HEK293T (cell line): ENCODE data around the gene CAPRIN1.
"Not testable (repeated sequence)": the region's sequence is repeated elsewhere in the genome, so short reads cannot be mapped to it uniquely, and the experiment has no call there.

Experiments used
- CTCF ChIA-PET: fragments of 350-600 bp; formaldehyde crosslinking; extraction: SDS; loops from one replicate; lab custom pipeline; 2021; ENCODE audit warnings: antibody characterized with exemption, inconsistent platforms; lab: Yijun Ruan, JAX
- POLR2A ChIA-PET: fragments of 350-600 bp; formaldehyde crosslinking; extraction: SDS; loops from one replicate; lab custom pipeline; 2020; ENCODE audit warnings: antibody characterized with exemption, inconsistent platforms; lab: Yijun Ruan, JAX
- DNase-seq: peaks from one replicate; pipeline ENCODE4 v3.0.0; 2012; ENCODE audit warnings: mixed read lengths; ENCODE audit errors: extremely low spot score
- ARNT ChIP-seq: fragments of 450-650 bp; IDR thresholded peaks from 2 replicates; pipeline ENCODE4 v1.6.1; 2017; ENCODE audit warnings: mild to moderate bottlenecking
- BHLHE40 ChIP-seq: fragments of 450-650 bp; IDR thresholded peaks from 2 replicates; pipeline ENCODE4 v1.6.1; 2016; ENCODE audit warnings: mild to moderate bottlenecking, moderate library complexity, borderline replicate concordance
- CTBP1 ChIP-seq: fragments of 450-650 bp; IDR thresholded peaks from 2 replicates; pipeline ENCODE4 v1.6.1; 2016; ENCODE audit warnings: borderline replicate concordance
- ELF4 ChIP-seq: fragments of 450-650 bp; IDR thresholded peaks from 2 replicates; pipeline ENCODE4 v1.6.1; 2017; ENCODE audit warnings: antibody characterized with exemption
- FOXA1 ChIP-seq: fragments of 450-650 bp; IDR thresholded peaks from 2 replicates; pipeline ENCODE4 v1.6.1; 2016; ENCODE audit warnings: mild to moderate bottlenecking
- FOXK2 ChIP-seq: fragments of 450-650 bp; IDR thresholded peaks from 2 replicates; pipeline ENCODE4 v1.6.1; 2016; ENCODE audit warnings: mild to moderate bottlenecking
- FOXM1 ChIP-seq: fragments of 450-650 bp; IDR thresholded peaks from 2 replicates; pipeline ENCODE4 v1.6.1; 2017; ENCODE audit warnings: mild to moderate bottlenecking, borderline replicate concordance
- HDGF ChIP-seq: fragments of 450-650 bp; IDR thresholded peaks from 2 replicates; pipeline ENCODE4 v1.6.1; 2017; ENCODE audit warnings: antibody characterized with exemption, borderline replicate concordance
- L3MBTL2 ChIP-seq: fragments of 450-650 bp; conservative IDR thresholded peaks from 2 replicates; pipeline ENCODE4 v1.6.1; 2016; ENCODE audit warnings: mild to moderate bottlenecking
- LEF1 ChIP-seq: fragments of 450-650 bp; IDR thresholded peaks from 2 replicates; pipeline ENCODE4 v1.6.1; 2017; ENCODE audit warnings: mild to moderate bottlenecking, borderline replicate concordance
- NFRKB ChIP-seq: fragments of 450-650 bp; IDR thresholded peaks from 2 replicates; pipeline ENCODE4 v1.6.1; 2016; ENCODE audit warnings: mild to moderate bottlenecking, moderate library complexity
- SP1 ChIP-seq: fragments of 450-650 bp; IDR thresholded peaks from 2 replicates; pipeline ENCODE4 v1.6.1; 2017
- SUZ12 ChIP-seq: fragments of 450-650 bp; IDR thresholded peaks from 2 replicates; pipeline ENCODE4 v1.6.1; 2016; ENCODE audit warnings: mild to moderate bottlenecking
- TARDBP ChIP-seq: fragments of 450-650 bp; IDR thresholded peaks from 2 replicates; pipeline ENCODE4 v1.6.1; 2016
- ZNF384 ChIP-seq: fragments of 450-650 bp; IDR thresholded peaks from 2 replicates; pipeline ENCODE4 v1.6.1; 2016
- TF ChIP-seq, protein P1 (sequence below): fragments of 450-650 bp; IDR thresholded peaks from 2 replicates; pipeline ENCODE4 v1.6.1; 2016

The CAPRIN1 gene

DNA sequence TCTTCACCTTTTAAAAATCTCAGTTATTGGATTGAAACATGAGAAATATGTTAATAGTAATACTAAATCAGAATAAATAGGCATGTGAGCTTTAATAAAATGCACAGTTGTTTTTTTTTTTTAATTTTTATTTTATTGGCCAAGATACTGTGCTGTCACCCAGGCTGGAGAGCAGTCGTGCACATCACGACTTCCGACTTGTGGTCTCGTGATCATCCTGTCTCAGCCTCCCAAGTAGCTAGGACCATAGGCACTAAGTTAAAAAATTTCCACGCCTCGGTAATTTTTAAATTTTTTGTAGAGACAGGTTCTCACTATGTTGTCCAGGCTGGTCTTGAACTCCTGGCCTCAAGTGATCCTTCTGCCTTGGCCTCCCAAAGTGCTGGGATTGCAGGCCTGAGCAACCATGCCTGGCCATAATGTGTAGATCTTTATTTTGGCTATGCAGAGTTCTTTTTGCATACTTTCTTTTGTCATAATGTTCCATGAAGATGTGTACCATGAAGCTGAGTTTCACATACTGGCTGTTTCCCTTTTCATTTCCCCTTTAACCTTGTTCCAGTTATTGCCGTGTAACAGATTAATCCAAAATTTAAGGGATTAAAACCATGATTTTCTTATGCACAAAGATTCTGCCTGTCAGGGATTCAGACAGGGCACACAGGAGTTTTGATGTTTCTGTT lies 16.0 kb downstream of the CAPRIN1 start:
- ChIA-PET POLR2A (interaction anchor here (1.0 to 1.3 kb wide), 2 partner anchors 16 to 17 kb away, joined by 3 to 7 read pairs; partner anchors contain the start of gene CAPRIN1), CTCF (no interaction called here)
- TF ChIP-seq TARDBP: no peak
- no peak for TF ChIP-seq SUZ12
- TF ChIP-seq ELF4: no peak
- TF ChIP-seq LEF1: no peak
- TF ChIP-seq FOXK2: no peak
- TF ChIP-seq NFRKB: no peak
- TF ChIP-seq ARNT: no peak
- TF ChIP-seq FOXA1: no peak
- no peak for TF ChIP-seq BHLHE40
- TF ChIP-seq CTBP1: no peak
- TF ChIP-seq SP1: no peak
- no peak for TF ChIP-seq L3MBTL2
- TF ChIP-seq, protein P1, sequence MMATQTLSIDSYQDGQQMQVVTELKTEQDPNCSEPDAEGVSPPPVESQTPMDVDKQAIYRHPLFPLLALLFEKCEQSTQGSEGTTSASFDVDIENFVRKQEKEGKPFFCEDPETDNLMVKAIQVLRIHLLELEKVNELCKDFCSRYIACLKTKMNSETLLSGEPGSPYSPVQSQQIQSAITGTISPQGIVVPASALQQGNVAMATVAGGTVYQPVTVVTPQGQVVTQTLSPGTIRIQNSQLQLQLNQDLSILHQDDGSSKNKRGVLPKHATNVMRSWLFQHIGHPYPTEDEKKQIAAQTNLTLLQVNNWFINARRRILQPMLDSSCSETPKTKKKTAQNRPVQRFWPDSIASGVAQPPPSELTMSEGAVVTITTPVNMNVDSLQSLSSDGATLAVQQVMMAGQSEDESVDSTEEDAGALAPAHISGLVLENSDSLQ: no peak
- no peak for TF ChIP-seq ZNF384
- TF ChIP-seq HDGF: no peak
- TF ChIP-seq FOXM1: no peak
- DNase-seq: no peak

DNA sequence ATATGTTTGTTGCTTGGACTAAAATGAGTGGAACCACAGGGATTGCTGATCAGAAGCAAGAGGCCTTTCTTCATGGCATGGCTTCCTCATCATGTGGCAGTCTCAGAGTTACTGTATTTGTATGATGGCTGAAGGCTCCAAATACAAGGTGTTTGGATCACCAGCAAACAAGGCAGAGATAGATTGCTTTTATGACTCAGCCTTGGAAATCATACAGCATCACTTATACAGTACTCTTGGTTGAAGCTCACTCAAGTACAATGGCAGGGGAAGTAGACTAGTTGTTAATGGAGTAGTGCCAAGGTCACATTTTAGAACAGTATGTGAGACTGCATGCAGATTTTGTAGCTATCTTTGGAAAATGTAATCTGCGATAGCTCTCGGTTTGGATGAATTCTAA lies 16.6 kb downstream of the CAPRIN1 start:
- TF ChIP-seq ZNF384 (no peak), L3MBTL2 (no peak), ARNT (no peak), LEF1 (no peak), FOXK2 (no peak), ELF4 (no peak), HDGF (no peak), BHLHE40 (no peak), TARDBP (no peak), FOXM1 (no peak), NFRKB (no peak), SP1 (no peak)
- ChIA-PET CTCF (no interaction called here), POLR2A (interaction anchor here (0.7 to 1.3 kb wide), 2 partner anchors 16 to 37 kb away, joined by 3 to 7 read pairs; partner anchors contain the start of genes CAPRIN1 and NAT10)
- no peak for DNase-seq

DNA sequence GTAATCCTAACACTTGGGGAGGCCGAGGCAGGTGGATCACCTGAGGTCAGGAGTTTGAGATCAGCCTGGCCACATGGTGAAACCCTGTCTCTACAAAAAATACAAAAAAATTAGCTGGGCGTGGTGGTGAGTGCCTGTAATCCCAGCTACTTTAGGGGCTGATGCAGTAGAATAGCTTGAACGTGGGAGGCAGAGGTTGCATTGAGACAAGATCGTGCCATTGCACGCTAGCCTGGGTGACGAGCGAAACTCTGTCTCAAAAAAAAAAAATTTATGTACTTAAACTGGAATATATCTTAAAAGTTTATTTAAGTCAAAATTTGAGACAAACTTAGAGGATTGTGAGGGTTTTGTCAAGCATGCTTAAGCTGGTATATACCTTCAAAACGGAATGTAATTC lies 19.8 kb downstream of the CAPRIN1 start:
- DNase-seq, CTCF ChIA-PET, POLR2A ChIA-PET: not testable (repeated sequence)

DNA sequence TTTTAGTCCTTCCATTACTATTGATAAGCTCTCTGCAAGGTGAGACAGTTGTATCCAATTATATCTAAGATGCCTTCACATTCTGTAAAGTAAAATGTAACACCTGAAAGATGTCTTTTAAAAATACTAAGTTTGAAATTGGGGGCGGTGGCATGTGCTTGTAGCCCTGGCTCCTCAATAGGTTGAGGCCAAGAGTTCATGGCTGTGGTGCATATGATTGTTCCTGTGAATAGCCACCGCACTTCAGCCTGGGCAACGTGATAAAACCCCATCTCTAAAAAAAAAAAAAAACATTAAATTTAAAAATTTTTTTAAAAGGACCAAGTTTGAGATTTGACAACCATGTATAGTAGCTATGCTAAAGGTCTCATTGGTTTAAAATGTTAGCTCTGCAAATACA lies 20.5 kb downstream of the CAPRIN1 start:
- ChIA-PET CTCF (no interaction called here), POLR2A (no interaction called here)
- DNase-seq: no peak
- TF ChIP-seq FOXK2 (no peak), ELF4 (no peak), ARNT (no peak), TARDBP (no peak), FOXA1 (no peak), NFRKB (no peak), ZNF384 (no peak), BHLHE40 (no peak), L3MBTL2 (no peak), SP1 (no peak), CTBP1 (no peak), SUZ12 (no peak), FOXM1 (no peak), HDGF (no peak), LEF1 (no peak)
- TF ChIP-seq, protein P1: no peak

DNA sequence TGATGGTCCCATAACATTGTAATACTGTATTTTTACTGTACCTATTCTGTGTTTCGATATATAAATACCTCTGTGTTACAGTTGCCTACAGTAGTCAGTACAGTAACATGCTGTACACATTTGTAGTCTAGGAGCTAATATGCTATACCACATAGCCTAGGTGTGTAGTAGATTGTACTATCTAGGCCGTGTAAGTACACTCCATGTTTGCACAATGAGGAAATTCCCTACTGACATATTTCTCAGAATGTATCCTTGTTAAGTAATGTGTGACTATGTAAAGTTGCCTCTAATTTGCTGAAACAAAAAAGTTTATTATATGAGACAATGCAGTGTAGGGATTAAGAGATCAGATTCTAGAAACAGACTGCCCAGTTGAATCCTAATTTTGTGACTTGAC lies 21.3 kb downstream of the CAPRIN1 start:
- TF ChIP-seq SUZ12 (no peak), LEF1 (no peak), FOXK2 (no peak), ARNT (no peak), ZNF384 (no peak), NFRKB (no peak), TARDBP (no peak), L3MBTL2 (no peak), ELF4 (no peak), BHLHE40 (no peak), FOXM1 (no peak), SP1 (no peak), HDGF (no peak), CTBP1 (no peak), FOXA1 (no peak)
- TF ChIP-seq, protein P1: no peak
- DNase-seq: no peak
- CTCF ChIA-PET: no interaction called here
- POLR2A ChIA-PET: interaction anchor here (1.4 kb wide), 1 partner anchor 32 kb away, joined by 4 read pairs; the partner anchor contains the start of gene NAT10

DNA sequence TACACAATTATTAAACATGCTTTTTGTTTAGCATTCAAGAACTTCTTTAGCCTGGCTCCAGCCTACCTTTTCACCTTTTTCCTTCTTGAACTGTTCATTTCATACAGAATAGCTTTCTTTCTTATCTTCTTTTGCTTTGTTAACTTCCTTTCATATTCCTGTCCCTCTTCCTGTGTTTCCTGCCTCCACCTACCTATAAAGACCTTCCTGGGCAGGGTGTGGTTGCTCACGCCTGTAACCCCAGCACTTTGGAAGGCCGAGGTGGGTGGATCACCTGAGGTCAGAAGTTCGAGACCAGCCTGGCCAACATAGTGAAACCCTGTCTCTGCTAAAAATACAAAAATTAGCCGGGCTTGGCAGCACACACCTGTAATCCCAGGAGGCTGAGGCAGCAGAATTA lies 22.9 kb downstream of the CAPRIN1 start:
- ChIA-PET POLR2A (interaction anchor here (1.4 kb wide), 1 partner anchor 31 kb away, joined by 4 read pairs; the partner anchor contains the start of gene NAT10), CTCF (no interaction called here)
- no peak for TF ChIP-seq BHLHE40
- TF ChIP-seq, protein P1: no peak
- DNase-seq: no peak
